Anterior cingulate cortex (tissue), 58 donors: ENCODE data around the gene CIZ1.

Experiments used
- DNase-seq, 58 donors: peaks; one replicate each; lab custom pipeline; 2025; lab: John Stamatoyannopoulos, UW

Gene CIZ1

GRCh38 chr9:128129976-128130590 lies 61.3 kb downstream of the CIZ1 start:
- peak in 6 of 58 donors; percentile 41 to 59 (median 54) for DNase-seq

- DNase-seq = no peak
Observed at GRCh38 chr9:128128836-128129590, 62.4 kb downstream of the CIZ1 start.

GRCh38 chr9:128127990-128128835 lies 63.2 kb downstream of the CIZ1 start:
- DNase-seq = peak; percentile 58 to 97 (median 88)

GRCh38 chr9:128127568-128127989 lies 63.8 kb downstream of the CIZ1 start, which contains the start of gene PTGES2:
Gene PTGES2, minus strand, starts transcription at chr9:128127729. Its CDS starts 12 bp downstream, at chr9:128127717.
- DNase-seq = peak in 55 of 58 donors; percentile 53 to 89 (median 78)

- DNase-seq = no peak
Observed at GRCh38 chr9:128125580-128126354, 65.6 kb downstream of the CIZ1 start.

GRCh38 chr9:128124873-128125579 lies 66.3 kb downstream of the CIZ1 start:
- DNase-seq = peak in 33 of 58 donors; percentile 9 to 62 (median 24)

GRCh38 chr9:128124451-128124850 lies 66.9 kb downstream of the CIZ1 start:
- no peak for DNase-seq

- DNase-seq = no peak
Observed at GRCh38 chr9:128123451-128124080, 67.8 kb downstream of the CIZ1 start.

- no peak for DNase-seq
Observed at GRCh38 chr9:128122809-128123175, 68.6 kb downstream of the CIZ1 start.

GRCh38 chr9:128121924-128122808 lies 69.2 kb downstream of the CIZ1 start:
- DNase-seq = no peak

GRCh38 chr9:128121466-128121810 lies 69.9 kb downstream of the CIZ1 start:
- DNase-seq = no peak

GRCh38 chr9:128120741-128121465 lies 70.5 kb downstream of the CIZ1 start:
- no peak for DNase-seq

- DNase-seq = no peak
Observed at GRCh38 chr9:128120061-128120740, 71.2 kb downstream of the CIZ1 start.

GRCh38 chr9:128118971-128119665 lies 72.3 kb downstream of the CIZ1 start:
- DNase-seq = no peak

GRCh38 chr9:128118472-128118857 lies 72.9 kb downstream of the CIZ1 start:
- no peak for DNase-seq
